HG03095 (cell line): ENCODE measurements around the gene SMCHD1.
"Not testable (repeated sequence)": the region's sequence is repeated elsewhere in the genome, so short reads cannot be mapped to it uniquely, and the experiment has no call there.

Experiments used
- ATAC-seq: cut with Tn5 transposase; IDR thresholded peaks from one replicate; pipeline ENCODE4 v1.9.1; 2021; ENCODE audit warnings: moderate library complexity; ENCODE audit not compliant: unreplicated experiment

SMCHD1 gene

DNA sequence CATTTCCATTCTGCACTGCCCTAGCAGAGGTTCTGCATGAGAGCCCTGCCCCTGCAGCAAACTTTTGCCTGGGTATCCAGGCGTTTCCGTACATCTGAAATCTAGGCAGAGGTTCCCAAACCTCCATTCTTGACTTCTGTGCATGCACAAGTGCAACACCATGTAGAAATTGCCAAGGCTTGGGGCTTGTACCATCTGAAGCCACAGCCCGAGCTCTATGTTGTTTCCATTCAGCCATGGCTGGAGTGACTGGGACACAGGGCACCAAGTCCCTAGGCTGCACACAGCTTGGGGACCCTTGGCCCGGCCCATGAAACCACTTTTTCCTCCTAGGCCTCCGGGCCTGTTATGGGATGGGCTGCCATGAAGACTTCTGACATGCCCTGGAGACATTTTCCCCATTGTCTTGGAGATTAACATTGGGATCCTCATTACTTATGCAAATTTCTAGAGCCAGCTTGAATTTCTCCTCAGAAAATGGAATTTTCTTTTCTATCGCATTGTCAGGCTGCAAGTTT lies 154.2 kb downstream of the SMCHD1 start:
- not testable (repeated sequence) for ATAC-seq

GRCh38 chr18:2811416-2811815 lies 155.9 kb downstream of the SMCHD1 start:
- ATAC-seq: no peak

- ATAC-seq: no peak
Measured at GRCh38 chr18:2814928-2815327, 159.4 kb downstream of the SMCHD1 start.

DNA sequence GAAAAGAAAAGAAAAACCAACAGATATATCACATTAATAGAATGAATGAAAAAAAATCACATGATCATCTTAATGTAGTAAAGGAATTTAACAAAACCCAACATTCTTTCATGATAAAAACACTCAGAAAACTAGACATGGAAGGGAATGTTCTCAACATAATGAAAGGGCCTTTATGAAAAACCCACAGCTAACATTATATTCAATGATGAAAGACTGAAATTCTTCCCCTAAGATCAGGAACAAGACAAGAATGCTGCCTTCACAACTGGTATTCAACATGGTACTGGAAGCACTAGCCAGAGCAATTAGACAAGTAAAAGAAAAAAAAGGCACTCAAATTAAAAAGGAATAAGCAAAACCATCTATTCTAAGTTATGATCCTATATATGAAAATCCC lies 162.8 kb downstream of the SMCHD1 start:
- no peak for ATAC-seq

DNA sequence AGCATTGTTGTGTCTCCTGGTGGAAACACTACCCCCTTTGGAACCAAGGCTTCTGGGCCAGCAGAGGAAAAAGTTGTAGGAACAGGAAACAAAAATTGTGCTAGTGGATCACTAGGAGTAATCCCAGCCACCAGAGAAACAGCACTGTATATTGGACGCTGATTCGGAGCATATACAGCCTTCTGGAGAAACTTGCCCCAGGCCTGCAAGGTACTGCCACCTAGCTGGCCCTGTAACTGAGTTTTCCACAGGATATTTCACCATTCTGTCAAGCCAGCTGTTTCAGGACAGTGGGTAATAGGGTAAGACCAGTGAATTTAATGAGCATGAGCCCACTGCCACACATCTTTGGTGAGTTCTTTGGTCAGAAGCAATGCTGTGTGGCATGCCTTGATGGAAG lies 166.2 kb downstream of the SMCHD1 start:
- ATAC-seq: no peak

DNA sequence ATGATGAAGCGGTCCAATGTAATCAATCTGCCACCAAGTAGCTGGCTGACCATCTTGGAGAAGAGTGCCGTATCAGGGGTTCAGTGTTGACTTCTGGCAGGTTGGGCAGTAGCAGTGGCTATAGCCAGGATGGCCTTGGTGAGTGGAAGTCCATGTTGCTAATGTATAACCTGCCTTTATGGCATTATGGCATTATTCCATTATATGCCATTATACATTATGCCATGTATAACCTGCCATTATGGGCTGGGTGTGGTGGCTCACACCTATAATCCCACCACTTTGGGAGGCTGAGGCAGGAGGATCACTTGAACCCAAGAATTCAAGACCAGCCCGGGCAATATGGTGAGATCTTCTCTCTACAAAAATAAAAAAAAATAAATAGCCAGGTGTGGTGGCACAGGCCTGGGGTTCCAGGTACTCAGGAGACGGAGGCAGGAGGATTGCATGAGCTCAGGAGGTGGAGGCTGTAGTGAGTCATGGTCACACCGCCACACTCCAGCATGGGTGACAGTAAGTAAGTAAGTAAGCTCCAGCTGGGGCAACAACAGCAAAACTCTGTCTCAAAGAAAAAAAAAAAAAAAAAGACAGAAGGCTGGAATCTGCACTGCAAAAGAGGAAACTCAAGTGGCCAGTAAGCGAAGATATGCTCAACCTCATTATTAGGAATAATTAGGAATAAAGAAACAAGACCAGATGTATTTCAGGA lies 166.8 kb downstream of the SMCHD1 start:
- no peak for ATAC-seq

DNA sequence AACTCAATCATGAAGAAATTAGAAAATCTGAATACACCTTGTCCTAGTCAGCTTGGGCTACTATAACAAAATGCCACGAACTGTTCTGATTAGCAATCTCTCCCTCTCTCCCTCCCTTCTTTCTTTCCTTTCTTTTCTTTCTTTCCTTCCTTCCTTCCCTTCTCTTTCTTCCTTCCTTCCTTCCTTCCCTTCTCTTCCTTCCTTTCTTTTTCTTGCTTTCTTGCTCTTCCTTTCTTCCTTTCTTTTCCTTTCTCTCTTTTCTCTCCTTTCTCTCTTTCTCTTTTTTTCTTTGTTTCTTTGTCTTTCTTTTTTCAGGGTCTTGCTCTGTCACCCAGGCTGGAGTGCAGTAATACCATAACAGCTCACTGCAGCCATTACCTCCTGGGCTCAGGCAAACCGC lies 167.7 kb downstream of the SMCHD1 start:
- ATAC-seq: no peak

DNA sequence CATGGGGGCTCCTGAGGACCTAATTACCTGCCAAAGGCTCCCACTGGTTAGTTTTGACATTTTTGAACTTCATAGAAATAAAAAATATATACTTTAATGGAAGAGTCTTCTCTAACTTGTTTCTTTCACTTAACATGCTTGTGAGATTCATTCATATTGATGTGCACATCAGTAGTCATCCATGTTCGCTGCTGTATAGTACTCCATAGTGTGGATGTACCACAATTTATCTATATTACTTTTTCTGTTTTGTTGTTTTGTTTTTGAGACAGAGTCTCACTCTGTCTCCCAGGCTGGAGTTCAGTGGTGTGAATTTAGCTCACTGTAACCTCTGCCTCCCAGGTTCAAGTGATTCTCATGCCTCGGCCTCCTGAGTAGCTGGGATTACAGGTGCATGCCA lies 168.4 kb downstream of the SMCHD1 start:
- no peak for ATAC-seq

- ATAC-seq: no peak
Measured at GRCh38 chr18:2824865-2825264, 169.3 kb downstream of the SMCHD1 start.

- ATAC-seq: no peak
Measured at GRCh38 chr18:2825613-2826175, 170.2 kb downstream of the SMCHD1 start.

DNA sequence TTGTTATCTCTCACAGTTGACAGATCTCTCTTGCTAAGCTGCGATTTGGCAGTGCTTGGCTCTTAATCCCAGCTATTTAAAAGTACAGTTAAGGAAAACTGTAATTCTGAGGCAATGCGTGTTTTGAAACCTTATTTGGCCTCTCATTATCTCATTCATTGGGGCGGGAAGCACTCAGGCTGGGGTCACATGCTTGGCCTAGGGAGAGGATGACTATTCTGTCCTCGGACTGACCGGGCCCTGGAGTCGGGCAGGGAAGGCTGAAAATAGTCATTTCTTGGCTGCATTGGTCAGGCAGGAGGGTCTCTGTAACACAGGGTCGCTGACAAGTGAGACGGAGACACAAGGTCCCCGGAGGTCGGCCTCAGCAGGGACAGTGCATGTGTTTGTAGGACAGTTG lies 171.1 kb downstream of the SMCHD1 start:
- no peak for ATAC-seq

DNA sequence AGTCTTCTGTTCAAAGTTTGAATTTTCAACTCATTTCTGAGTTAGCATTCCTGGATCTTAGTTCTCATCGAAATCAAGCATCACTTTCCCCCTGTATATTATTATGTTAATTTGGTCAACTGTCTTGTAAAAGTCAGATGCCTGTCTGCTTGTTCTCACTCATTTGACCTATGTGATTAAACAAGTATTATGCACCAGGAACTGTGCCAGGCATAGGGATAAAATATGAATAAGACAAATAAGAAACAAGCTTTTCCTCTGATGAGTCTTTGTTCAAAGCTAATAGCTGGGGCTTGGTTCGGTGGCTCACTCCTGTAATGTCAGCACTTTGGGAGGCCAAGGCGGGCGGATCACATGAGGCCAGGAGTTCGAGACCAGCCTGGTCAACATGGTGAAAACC lies 171.5 kb downstream of the SMCHD1 start:
- ATAC-seq: no peak

- not testable (repeated sequence) for ATAC-seq
Measured at GRCh38 chr18:2836118-2836517, 180.6 kb downstream of the SMCHD1 start.

GRCh38 chr18:2837290-2837689 lies 181.8 kb downstream of the SMCHD1 start:
- ATAC-seq: not testable (repeated sequence)

DNA sequence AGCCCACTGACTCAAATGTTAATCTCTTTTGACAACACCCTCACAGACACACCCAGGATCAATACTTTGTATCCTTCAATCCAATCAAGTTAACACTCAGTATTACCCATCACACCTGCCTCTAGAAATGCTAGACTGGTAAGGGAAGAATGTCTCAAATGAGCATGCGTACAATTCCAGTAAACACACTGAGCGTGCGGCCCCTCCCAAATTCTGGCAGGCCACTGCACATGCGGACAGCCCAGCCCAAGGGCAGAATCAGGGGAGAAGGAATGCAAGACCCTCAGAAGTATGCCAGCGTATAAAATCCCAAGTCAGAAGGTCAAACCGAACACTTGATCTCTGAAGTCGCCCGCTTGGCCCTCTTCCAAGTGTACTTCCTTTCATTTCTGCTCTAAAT lies 183.7 kb downstream of the SMCHD1 start:
- no peak for ATAC-seq

DNA sequence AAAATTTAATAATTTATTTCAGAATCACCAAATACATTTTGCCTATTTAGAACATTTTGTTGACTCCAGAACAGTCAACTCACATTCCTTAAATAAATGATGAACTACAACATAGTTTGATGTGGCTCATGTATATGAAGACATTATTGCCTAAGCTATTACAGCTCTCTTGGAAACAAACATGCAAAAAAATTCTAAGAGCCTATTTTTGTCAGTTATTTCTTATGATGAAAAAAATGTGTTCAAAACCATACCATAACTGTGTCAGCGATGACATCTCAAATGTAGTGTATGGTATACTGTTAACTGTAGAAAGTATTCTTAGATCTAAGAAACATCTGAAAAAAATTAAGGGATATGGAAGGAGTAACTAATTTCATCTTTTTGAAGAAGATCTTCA lies 185.0 kb downstream of the SMCHD1 start:
- ATAC-seq: no peak

DNA sequence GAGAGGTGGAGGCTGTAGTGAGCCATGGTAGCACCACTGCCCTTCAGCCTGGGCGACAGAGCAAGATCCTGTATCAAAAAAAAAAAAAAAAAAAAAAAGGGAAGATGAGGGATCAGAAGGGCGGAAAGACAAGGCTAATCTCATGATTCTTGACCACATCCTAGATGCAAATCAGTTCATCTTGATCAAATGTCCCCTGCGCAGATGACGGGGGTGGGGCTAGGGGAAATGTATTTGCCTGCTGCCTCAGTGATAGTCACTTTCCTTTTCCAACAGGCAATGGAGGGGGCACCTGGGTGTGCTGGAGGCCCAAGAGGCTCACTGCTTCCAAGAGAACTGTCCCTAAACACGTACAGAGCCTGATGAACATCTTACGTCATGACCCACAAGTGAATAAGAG lies 187.6 kb downstream of the SMCHD1 start:
- no peak for ATAC-seq

DNA sequence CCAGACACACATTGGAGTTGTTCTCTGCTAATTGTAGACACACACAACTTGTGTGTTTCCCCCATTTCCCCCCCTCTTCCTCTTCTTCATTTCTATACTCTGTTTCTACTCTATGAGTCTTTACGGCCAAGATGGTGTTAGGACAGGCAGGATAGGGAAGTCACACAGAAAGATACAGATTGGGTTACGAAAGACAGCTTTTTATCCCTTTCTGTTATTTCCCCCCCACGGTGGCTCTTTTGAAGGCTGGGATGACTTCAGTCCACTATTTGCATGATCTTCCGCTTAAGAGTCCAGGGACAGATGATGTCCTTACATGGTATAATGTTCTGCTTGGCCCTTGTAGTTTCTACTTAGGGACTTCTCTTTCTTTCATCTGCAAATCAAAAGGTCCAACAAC lies 189.6 kb downstream of the SMCHD1 start:
- no peak for ATAC-seq

DNA sequence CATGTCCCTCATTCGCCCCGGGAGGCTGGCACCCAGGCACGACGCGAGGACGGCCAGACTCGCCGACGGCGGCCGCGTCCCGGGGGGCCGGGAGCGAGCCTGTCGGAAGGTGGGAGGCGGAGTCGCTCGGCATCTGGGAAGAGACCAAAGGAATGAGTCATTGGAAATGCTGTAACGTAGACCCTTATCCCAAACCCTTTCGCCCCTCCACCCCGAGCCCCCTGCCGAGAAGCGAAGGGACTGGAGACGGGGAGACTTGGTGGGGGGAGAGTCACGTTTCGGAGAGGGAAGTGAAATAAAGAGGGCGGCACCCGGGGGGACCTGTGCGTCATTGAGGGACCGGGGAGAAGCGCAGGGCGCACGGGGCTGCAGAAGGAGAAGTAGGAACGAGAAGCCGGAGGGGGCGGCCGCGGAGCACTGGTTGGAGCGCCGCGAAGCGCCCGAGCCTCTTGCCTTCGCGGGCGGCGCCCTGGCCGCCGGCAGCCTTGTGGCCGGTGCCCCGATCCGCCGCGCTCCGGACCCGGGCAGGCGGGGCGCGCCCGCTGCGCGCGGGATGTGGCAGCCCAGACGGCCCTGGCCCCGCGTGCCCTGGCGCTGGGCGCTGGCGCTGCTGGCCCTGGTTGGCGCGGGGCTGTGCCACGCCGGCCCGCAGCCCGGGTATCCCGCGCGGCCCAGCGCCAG lies 191.2 kb downstream of the SMCHD1 start, which contains the start of gene EMILIN2:
EMILIN2 (plus strand) TSS at position 371 of the 681 bp plus-strand sequence; CDS start at position 554, 183 bp downstream.
- ATAC-seq: peak; percentile 42

GRCh38 chr18:2847317-2848246 lies 192.1 kb downstream of the SMCHD1 start:
- ATAC-seq: peak; percentile 48
